Measurements from ENCODE around the gene CX3CR1.

GRCh38 chr3:39295184-39295775 lies 15.4 kb upstream of the CX3CR1 start:
- TF ChIP-seq EZH2 (IDR thresholded peaks at IDR 0.05; ENCODE audit: borderline replicate concordance, low read length) (no peak), CTCF (IDR thresholded peaks at IDR 0.05; ENCODE audit: low read length) (no peak)
